SW 1271 (cell line): ENCODE measurements around the gene ADGRB2.

ENCODE experiments used
- DNase-seq, 2 experiments: peaks; one replicate each; lab custom pipeline; 2025; lab: John Stamatoyannopoulos, UW

ADGRB2 gene

GRCh38 chr1:31679091-31679490, 85.0 kb downstream of the ADGRB2 start:
- DNase-seq = no peak

GRCh38 chr1:31678681-31679080, 85.5 kb downstream of the ADGRB2 start:
- no peak for DNase-seq

- DNase-seq = no peak
Observed at GRCh38 chr1:31677949-31678348, 86.2 kb downstream of the ADGRB2 start.

DNA sequence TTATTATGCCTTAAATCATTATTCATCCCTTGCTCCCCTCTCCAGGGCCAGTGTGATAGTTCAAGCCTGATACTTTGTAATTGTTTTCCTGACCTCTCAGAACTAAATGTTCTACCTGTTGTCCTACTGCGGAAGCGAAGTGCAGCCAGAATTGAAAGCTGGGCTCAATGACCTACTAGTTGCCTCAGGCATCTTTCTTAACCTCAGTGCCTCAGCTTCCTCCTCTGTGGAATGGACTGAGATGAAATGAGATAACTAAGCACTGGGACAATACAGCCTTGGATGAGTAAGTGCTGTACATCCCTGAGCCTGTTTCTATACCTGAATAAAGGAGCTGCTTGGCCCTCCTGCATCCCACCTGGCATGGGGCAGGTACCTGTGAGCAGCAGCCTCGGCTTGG, 86.7 kb downstream of the ADGRB2 start:
- no peak for DNase-seq
